GM18907 (cell line): ENCODE data around the gene NIPBL.
"Not testable (repeated sequence)": the region's sequence is repeated elsewhere in the genome, so short reads cannot be mapped to it uniquely, and the experiment has no call there.

Source experiments
- ATAC-seq: cut with Tn5 transposase; IDR thresholded peaks from one replicate; pipeline ENCODE4 v1.9.1; 2021; ENCODE audit warnings: mild to moderate bottlenecking, moderate library complexity; ENCODE audit not compliant: unreplicated experiment

Gene NIPBL

DNA sequence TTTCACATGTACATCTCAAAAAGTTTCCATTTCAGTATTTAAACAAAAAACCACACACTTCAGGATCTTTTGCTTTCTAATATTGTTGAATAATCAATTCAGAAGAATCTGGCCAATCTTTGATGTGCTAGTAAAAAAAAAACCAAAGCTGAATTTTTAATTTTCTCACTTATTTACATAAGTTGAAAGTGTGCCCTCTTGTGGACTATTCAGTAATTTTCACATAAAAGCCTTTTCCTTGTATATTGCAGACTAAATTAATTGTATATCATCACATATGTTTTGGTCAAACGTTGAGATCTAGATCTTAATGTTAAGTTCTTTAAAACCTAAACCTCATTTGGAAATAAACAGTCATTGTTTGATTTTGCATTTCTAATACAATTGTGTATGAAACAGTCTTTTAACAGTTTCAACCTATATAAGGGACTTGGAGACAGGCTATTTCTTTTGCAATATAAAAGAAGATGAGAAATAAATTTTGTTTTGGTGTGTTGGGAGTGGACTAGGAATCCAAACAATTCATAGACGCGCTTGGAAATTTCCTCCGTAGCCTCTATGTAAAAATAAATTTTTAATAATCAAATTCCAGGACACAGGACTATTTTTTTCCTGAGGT lies 68.1 kb downstream of the NIPBL start:
- ATAC-seq = no peak

DNA sequence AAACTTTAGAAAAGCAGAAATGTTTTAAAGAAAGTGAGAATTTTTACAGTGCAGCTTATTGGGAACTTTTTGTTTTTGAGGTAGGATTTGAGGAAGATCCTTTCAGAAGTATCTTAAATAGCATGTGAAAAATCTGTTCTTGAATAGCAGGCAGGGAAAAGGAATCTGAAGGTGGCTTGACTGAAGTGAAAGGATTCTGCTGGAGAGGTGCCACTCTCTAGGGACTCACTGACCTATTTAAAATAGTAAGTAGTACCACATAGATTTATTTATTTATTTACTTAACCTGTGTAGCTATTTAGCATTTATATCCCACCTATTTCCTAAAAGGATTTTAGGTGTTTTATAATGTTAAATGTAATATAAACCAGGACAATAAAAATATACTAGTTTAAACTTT lies 69.1 kb downstream of the NIPBL start:
- ATAC-seq = no peak

DNA sequence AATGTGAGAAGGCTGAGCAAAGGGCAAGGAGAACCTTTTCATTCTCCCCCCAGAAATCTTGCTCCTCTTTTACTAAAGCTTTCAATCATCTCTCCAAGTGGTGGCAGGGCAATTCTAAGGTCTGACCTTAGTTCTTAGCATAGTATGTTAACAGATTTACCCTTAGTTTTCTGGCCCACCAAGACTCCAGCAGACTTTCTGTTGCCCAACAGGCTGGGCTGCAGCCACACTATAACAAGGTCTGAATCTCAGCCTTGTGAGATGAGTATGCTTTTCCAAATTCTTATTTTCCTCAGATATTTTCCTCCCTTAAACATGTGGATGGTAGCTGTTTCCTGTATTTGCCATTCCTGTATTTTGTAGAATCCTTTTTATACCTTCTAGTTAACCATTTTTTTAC lies 69.5 kb downstream of the NIPBL start:
- no peak for ATAC-seq

DNA sequence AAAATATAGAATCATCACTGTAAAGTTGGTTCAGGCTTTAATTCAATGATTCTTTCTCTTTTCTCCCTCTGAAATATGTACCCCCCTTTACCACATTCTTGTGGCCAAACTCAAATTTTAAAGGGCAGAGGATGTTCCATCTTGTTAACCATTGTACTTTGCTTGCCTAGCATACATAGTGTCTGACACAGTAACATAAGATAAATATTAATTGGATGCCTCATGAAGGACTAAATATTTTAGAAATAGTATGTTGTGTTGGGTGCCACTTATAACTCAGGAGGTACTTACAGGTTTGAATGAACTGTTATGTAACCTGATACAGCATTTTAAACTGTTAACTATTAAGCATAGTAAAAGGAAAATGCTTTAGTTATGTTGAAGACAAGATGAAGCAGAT lies 71.5 kb downstream of the NIPBL start:
- no peak for ATAC-seq

DNA sequence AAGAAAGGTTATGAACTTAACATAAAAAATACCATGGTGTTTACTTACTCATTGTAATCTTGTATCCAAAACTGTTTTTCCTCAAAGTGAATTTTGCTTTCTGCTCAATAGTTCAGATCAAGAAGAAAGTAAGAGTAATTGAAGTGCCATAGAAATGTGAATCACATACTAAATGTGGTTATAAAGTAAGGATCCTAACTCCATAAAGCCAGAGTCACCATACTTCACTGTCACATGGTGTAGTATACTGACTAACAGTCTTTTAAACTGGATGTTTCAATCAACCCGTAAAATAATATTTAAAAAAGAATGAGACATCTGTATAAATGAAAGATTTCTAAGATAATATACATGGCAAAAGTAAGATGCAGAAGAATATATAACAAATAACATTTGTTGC lies 72.1 kb downstream of the NIPBL start:
- no peak for ATAC-seq

DNA sequence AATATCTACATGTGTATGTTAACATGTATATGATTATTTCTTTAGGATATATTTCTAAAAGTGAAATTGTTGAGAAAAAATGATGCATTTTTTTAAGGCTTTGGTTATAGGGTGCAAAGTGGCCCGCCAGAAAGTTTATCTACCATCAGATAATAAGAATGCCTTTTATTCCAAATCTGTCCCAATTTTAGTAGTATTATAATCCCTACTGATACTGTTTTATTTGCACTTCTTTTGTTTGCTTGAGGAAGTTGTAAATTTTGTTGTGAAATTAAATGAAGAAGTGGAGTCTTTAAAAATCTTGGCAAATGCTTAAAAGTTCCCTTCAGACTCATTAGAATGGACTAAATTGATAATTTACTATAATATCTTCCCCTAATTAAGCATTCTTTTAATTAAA lies 73.0 kb downstream of the NIPBL start:
- no peak for ATAC-seq

DNA sequence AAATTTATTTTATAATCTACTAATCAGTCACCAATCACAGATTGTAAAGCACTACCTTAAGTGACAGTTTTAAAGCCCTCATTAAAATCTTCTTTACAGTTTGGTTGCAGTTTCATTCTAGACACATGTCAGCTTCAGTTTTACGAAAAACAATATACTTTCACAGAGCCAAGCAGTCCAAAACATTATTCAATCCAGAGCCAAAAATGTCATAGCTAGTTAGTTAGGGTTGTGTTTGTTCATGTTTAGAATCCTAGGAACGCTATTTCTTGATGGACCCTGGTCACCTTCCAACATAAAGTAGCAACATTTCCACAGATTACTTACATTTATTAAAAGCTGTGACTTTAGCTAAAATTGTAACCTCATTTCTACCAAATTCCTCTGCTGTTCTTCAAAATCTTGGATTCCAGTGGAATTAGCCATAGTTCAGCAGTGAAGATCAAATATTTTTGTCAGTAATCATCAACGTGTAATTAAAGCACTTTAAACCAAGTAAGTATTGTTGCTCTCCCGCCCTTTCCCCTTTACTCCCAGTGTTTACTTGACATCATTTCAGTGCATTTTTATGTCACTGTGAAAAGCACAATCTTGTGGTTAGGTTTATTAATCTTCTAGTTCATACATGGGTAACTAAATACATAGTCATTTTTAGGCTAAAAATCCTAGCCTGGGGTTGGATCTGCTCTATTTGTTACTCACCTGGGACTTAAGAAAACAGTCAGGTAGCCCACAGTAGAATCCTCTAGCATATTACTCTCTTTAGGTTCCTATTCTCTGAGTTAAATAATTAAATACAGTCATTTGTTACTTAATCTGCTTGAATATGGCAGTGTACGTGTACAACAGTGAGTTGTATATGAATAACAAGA lies 74.3 kb downstream of the NIPBL start:
- ATAC-seq = peak; percentile 41

DNA sequence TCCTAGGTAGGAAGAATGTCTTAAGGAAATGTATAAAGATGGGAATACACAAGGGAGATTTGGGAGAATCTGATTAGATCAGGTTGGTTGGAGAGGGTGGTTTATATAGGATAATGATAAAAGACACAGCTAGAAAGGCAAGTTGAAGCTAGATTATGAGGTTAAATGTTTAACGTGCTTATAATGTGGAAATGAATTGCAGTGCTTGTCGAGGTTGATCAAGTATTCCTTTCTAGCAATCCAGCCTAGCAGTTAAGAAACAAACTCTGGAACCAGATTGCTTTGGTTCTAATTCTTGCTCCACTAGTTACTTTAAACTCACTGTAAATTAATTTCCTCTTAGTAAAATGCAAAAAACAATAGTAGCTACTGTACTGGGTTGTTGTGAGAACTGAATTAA lies 76.5 kb downstream of the NIPBL start:
- no peak for ATAC-seq

DNA sequence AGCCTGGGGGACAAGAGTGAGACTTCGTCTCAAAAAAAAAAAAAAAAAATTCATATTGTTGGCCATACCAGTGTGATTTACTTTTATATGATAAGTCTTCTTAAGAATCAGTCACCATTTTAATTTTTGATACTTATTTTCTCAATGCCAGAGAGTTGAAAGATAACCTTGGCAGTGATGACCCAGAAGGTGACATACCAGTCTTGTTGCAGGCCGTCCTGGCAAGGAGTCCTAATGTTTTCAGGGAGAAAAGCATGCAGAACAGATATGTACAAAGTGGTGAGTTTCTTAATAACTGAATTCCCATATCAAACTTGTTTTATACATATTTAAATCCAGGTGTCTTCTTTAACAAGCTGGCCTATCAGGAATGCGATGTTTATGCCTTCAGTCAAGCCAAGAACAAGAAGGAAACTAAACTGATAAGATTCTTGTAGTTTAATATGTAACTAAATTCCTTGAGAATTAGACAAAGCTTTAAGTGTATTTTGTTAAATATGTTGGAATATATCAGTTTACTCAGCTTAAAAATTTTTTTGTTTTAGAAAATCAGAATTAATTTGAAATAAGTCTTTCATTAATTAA lies 81.5 kb downstream of the NIPBL start:
- no peak for ATAC-seq

DNA sequence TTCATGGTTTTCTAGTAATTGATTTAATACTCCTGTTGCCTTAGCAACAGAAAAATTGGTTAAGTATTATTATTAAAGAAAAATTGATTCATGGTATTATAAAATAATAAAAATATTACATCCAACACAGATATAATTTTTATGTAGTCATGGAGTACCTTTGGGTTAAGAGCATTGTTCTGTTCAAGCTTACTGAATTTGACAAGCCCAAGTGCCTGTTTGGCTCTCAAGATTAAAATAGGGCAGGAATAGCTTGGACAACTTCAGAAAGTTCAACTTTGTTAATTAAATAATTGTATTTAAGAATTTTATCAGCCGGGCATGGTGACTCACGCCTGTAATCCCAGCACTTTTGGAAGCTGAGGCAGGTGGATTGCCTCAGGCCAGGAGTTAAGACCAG lies 82.0 kb downstream of the NIPBL start:
- no peak for ATAC-seq

DNA sequence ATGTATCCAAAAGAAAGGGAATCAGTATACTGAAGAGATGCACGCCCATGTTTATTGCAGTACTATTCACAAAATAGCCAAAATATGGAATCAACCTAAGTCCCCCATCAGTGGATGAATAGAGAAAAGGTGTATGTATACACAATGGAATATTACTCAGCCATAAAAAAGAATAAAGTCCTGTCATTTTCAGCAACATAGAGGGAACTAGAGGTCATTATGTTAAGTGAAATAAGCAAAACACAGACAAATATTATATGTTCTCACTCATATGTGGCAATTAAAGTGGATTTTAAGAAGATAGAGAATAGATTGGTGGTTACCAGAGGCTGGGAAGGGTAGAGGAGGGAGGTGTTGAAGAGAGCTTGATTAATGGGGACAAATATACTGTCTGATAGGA lies 88.6 kb downstream of the NIPBL start:
- no peak for ATAC-seq

DNA sequence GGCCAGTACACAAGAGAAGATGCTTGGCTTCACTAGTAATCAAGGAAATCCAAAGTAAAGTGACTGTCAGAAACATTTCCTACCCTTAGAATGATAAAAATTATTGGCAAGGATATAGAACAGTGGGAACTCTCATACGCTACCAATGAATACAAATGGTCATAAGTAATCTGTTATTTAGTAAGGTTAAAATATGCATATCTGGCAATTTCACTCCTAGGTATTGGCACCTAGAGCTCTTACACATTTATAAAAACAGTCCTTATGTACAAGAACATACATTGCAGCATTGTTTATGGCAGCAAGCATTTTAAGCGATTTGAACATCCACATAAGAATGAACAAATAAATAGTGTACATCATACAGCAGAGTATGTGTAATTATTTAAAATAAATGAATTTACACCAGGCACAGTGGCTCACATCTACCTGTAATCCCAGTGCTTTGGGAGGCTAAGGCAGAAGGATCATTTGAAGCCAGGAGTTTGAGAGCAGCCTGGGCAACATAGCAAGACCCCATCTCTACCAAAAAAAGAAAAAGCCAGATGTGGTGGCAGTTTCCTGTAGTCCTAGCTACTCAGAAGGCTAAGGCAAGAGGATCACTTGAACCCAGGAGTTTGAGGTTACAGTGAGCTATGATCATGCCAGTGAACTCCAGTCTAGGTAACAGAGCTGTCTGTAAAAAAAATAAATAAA lies 93.3 kb downstream of the NIPBL start:
- ATAC-seq = no peak

DNA sequence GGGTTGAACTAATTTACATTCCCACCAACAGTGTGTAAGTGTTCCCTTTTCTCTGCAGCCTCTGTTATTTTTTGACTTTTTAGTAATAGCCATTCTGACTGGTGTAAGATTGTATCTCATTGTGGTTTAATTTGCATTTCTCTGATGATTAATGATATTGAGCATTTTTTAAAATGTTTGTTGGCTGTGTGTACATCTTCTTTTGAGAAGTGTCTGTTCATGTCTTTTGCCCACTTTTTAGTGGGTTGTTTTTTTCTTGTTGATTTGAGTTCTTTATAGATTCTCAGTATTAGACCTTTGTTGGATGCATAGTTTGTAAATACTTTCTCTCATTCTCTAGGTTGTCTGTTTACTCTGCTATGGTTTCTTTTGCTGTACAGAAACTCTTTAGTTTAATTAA lies 101.6 kb downstream of the NIPBL start:
- ATAC-seq = no peak

DNA sequence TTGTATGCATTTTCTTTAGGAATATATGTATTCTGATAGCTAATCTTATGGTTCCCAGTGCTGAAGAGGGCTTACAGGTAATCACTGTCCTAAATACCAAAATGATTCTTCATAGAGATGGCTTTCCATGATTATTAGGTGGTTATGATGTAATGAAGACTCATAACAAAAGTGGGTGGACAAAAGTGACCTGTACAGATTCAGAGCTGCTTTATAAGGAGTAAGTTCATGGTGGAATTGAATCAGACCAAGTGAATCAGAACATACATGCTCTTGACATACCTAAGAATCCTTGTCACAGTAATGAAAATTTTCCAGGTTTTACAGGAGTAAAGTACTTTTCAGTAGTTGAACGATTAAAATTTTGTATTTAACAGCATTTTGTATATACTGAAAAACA lies 105.6 kb downstream of the NIPBL start:
- no peak for ATAC-seq

DNA sequence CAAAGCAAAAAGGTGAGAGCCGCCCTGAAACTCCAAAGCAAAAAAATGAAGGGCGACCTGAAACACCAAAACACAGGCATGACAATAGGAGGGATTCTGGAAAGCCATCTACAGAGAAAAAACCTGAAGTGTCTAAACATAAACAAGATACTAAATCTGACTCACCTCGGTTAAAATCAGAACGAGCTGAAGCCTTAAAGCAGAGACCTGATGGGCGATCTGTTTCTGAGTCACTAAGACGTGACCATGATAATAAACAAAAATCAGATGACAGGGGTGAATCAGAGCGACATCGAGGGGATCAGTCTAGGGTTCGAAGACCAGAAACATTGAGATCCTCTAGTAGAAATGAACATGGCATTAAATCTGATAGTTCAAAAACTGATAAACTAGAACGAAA lies 108.8 kb downstream of the NIPBL start:
- no peak for ATAC-seq

DNA sequence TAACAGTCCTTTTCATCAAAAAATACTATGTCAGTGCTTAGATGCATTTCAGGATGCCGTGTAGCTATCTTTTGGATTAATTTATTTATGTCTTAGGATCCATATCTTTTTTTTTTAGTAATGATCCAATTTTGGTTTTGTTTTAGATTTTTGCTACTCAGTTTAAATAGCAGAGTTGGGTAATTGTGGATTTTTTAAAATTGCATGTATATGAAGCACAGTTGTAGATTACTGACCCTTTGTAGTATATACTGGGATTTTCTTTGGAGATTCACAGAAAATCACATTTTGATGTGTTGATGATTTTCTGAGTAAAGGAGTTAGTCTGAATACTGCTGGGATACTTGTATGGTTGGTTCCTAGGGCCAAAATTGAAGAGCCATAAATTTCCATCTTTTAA lies 111.8 kb downstream of the NIPBL start:
- ATAC-seq = no peak

DNA sequence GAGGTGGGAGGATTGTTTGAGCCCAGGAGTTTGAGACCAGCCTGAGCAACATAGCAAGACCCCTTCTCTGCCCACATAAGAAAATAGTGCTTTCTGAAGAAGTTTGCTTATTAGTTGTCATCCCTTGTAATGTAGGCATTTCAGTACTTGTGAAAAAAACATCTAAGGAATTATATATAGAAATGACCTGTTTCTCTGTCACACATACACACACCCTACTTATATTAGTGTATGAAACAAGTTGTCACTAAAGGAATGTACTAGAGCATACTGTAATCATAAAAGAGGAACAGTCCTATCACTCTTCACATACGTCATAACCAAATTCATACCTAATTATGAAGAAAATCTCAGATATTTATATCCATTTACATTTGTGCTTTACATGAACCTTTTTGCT lies 122.0 kb downstream of the NIPBL start:
- no peak for ATAC-seq

DNA sequence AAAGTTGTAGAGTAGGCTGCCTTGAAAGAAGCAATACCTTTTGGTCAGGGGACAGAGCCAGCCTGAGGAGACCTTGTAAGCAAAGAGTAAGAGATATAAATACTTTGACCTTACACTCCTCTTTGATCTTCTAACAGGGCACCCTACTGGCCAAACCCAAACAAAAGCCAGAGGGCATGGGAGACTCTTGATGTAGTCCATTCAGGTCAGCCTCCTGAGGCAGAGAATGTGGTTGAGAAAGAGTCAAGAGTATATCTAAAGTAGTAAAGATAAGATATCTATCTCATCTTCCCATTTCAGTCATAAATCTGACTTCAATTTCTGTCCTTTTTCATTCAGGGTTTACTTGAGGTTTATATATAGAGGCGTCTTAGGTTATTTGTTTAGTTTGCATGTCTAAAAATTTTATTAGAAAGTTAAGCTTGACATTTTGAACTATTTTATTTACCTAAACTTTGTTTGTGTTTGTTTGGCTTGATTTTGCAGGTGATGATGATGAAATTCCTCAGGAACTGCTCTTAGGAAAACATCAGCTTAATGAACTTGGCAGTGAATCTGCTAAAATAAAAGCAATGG lies 125.7 kb downstream of the NIPBL start:
- ATAC-seq = no peak

DNA sequence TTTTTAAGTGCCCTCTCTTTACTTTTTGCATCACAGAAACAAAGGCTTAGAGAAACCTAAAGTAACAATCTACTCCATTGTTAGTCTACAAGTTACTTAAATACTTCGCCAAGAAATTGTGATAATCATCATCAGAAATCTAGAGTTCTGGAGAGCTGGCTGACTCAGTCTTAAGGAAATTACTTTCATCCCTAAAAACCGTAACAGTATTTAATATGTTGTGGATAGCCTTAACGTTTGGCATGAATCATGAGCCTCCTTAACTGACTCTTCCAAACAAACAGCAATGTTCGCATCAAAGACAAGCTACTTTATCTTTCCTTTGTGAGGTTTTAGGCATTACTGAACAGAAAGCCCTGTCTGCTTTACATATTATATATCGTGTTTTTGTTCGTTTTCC lies 128.7 kb downstream of the NIPBL start:
- ATAC-seq = no peak

DNA sequence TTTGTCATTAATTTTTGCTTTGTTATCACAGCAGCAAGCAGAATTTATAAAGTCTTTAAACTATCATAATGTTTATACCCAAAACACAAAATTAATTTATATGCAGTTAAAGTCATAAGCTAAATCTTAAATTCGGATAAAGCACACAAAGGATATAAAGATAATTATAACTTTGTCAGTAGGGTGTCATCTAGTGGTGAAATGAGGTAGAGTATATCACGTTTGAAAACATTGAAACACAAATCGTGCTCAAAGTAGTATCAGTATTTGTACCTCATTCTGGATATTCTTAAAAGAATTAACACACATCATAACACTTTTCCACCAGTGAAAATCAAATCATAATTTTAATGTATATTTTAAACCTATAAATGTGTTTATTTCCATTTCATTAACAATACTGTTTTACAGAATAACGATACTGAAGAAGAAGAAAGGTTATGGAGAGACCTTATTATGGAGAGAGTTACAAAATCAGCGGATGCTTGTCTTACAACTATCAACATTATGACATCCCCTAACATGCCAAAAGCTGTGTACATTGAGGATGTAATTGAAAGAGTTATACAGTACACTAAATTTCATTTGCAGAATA lies 129.5 kb downstream of the NIPBL start:
- peak; percentile 45 for ATAC-seq

DNA sequence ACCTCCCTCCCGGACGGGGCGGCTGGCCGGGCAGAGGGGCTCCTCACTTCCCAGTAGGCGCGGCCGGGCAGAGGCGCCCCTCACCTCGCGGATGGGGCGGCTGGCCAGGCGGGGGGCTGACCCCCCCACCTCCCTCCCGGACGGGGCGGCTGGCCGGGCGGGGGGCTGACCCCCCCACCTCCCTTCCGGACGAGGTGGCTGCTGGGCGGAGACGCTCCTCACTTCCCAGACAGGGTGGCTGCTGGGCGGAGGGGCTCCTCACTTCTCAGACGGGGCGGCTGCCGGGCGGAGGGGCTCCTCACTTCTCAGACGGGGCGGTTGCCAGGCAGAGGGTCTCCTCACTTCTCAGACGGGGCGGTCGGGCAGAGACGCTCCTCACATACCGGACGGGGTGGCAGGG lies 136.6 kb downstream of the NIPBL start:
- ATAC-seq = not testable (repeated sequence)
